Activated T-helper 9 cell treated with anti-CD3 and anti-CD28 coated beads, Interleukin-2, amount 50 U/mL, for 16 hours (primary cell): Measurements from ENCODE around the gene INHBE.
A peak's percentile ranks its signal among the peaks of the same experiment; 100 is the strongest.

Source experiments
- DNase-seq: peaks from one replicate; pipeline ENCODE4 v3.0.0-alpha.2; 2020; ENCODE audit warnings: low read depth

Gene INHBE

GRCh38 chr12:57461276-57461916, 6.3 kb downstream of the INHBE start:
- no peak for DNase-seq

DNA sequence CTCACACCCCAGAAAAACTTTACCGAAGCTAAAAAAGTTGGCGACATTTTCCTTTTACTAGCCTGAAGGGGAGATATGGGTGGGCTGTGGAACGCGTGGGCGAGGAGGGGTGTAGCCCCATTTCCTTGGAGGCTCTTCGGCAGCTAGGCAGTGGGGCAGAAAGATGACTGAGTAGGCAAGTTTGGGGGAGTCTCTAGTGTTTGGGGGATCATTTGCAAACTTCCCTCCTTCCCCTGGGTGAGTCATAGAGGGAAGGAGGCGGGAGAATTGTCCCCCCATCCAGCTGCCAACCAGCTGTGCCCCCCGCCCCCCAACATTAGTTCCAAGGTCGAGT, 6.8 kb downstream of the INHBE start:
- no peak for DNase-seq

- DNase-seq, result peak; percentile 79
These were observed 7.3 kb downstream of the INHBE start for GRCh38 chr12:57462251-57462911.

DNA sequence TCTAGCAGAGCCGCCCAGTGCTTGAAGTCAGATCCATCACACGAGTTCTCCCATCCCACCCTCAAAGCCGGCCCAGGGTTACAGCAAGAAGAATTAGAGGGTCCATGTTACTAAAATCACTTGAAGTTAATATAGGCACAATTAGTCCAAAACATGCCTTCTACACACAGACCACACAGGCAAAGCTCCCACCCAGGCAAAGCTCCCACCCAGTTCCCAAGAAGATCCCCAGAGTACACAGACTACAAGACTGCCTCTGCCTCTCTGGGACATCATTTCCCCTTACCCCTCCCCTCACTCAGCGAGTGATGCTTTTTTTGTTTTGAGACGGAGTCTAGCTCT, 7.8 kb downstream of the INHBE start:
- no peak for DNase-seq

GRCh38 chr12:57464569-57464968, 9.5 kb downstream of the INHBE start:
- no peak for DNase-seq

DNA sequence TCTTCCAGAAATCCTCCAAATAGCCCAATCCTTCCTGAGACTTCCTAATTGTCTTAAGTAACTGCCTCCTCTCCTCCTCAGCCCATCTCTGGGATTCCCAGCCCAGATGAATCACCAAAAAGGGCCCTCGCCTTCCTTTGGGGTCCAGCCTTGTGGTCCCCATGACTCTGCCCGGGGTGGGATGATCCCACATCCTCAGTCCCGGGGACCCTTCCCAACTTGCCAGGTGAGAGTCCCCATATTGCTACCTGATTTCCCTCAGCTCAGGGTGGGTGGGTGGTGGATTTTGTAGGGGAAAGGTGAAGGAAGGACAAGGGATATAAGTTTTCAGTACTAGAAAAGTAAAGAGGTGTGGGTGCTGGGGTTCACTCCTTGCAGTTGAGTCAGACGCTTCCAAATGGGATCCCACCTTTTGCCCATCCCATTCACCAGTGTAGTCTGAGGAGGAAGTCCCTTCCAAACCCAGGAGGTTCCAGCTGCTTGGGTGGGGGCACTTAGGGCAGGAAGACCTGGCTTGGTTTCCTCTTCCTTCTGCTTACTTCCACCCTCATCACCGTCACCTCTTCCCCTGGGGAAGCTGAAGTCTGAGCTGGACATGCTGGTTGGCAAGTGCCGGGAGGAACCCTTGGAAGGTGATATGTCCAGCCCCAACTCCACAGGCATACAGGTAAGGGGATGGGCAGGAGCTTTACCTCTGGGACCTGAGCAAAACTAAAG, 10.1 kb downstream of the INHBE start:
- DNase-seq, result no peak

GRCh38 chr12:57465747-57466505, 10.8 kb downstream of the INHBE start:
- DNase-seq, result no peak

DNA sequence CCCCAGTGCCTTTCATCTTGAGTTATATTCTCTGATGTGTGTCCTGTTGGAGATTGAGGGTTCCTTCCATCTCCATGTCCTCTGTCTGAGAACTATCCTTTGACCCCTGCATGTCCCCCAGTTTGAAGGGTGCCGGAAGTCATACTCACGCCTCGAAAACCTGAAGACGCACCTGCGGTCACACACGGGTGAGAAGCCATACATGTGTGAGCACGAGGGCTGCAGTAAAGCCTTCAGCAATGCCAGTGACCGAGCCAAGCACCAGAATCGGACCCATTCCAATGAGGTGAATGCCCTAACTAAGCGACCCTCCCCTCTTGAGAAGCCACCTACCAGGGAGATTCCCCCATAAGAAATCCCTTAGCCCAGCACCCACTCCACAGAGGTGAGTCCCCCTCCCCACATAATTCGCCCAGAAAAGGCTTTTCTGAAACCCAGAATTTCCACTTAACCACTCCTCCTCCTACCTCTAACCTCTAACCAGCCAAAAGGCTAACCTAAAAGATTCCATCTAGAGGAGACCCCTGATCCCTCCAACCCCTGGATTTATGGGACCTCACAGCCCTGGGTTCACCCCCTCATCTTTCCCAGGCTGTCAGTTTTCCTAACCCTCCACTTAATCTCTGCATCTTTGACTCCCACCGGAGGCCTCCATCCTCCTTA, 12.2 kb downstream of the INHBE start:
- no peak for DNase-seq

DNA sequence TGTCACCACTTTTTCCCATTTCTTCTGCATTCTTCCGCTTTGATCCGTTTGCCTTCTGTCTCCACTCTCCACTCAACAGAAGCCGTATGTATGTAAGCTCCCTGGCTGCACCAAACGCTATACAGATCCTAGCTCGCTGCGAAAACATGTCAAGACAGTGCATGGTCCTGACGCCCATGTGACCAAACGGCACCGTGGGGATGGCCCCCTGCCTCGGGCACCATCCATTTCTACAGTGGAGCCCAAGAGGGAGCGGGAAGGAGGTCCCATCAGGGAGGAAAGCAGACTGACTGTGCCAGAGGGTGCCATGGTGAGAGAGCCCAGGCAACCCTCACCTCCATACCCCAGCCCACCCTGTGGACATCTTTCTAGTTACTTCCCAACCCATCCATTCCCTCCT, 12.8 kb downstream of the INHBE start:
- DNase-seq, result no peak

DNA sequence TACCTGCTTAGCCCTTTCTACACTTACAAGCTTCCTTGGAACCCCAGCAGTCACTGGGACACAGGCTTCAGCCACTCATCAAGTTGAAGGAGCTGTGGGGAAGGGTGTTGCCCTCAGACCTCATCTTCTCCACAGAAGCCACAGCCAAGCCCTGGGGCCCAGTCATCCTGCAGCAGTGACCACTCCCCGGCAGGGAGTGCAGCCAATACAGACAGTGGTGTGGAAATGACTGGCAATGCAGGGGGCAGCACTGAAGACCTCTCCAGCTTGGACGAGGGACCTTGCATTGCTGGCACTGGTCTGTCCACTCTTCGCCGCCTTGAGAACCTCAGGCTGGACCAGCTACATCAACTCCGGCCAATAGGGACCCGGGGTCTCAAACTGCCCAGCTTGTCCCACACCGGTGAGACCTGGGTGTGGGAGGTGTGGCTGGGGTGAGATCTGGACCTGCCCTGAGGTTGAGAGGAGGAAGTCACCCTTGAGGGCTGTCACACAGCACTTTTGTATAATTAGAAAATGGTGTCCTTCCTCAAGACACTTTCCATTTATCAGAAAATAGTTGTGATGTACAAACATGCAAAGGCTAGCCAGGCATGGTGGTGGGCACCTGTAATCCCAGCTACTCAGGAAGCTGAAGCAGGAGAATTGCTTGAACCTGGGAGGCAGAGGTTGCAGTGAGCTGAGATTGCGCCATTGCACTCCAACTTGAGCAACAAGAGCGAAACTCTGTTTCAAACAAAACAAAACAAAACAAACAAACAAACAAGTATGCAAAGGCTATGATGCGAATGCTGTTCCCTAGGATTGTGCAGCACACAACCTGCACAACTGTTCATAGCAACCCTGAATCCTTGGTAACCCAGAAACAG, 14.4 kb downstream of the INHBE start:
- DNase-seq, result no peak

- no peak for DNase-seq
These were observed 15.3 kb downstream of the INHBE start for GRCh38 chr12:57470286-57470969.

GRCh38 chr12:57470970-57471656, 16.0 kb downstream of the INHBE start:
- no peak for DNase-seq

DNA sequence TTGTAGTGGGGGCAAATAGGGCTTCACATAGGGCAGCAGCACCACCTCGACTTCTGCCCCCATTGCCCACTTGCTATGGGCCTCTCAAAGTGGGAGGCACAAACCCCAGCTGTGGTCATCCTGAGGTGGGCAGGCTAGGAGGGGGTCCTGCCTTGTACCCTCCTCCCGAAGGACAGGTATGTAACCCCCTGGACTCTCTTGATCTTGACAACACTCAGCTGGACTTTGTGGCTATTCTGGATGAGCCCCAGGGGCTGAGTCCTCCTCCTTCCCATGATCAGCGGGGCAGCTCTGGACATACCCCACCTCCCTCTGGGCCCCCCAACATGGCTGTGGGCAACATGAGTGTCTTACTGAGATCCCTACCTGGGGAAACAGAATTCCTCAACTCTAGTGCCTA, 16.6 kb downstream of the INHBE start:
- no peak for DNase-seq

DNA sequence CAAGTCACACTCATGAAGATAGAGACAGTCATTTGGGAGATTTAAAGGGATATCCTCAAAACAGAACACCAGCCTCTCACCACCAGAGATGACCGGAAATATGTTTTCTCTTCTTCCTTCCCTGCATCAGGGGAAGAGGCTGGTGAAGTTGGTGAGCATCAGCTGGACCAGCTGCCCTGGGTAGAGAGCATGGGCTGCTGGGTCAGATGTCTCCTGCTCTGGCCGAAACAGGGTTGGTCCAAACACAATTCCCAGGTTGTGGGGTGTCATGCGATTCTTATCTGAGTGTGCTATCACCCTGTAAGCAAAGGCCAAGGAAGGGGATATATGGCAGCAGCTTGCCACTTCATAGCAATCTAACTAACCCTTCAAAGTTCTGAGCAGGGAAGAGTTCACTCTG, 17.3 kb downstream of the INHBE start:
- no peak for DNase-seq

- no peak for DNase-seq
These were observed 18.3 kb downstream of the INHBE start for GRCh38 chr12:57473392-57473791.

GRCh38 chr12:57473886-57474285, 18.8 kb downstream of the INHBE start:
- DNase-seq, result no peak

DNA sequence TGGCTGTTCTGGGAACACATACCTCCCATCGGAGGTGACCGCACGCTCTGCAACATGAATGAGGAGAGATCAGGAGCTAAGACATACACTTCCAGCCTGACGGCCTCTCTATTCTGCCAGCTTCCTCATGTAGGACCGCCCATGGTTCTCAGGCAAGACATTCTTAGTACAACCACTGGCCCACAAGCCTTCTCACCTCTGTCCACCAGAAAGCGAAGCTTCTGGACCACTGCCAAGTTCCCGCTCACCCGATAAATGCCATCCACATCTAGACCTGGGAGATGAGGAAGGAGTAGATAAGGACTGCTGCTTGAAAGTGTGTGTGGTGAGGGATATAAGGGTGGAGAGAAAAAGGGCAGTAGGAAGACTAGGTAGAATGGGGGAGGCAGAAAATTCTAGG, 19.3 kb downstream of the INHBE start:
- DNase-seq, result no peak

DNA sequence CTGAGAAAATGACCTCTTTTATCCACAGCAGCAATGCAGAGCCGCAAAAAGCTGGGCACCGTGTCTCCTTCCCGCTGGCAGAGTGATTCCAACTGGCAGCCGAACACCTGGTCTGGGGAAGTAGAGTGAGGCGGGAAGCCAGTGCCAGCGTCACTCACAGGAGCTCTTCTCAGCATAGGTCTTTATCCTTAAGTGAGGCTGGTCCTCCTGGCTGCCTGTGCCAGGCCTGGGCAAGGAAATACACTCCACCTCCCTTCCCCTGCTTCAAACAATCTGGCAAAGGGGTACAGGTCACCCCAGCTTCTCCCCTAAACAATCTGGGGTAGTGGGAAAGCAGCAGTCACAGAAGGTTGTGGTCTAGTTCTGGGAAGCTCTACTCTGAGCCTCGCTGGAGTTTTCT, 19.8 kb downstream of the INHBE start:
- DNase-seq, result no peak

DNA sequence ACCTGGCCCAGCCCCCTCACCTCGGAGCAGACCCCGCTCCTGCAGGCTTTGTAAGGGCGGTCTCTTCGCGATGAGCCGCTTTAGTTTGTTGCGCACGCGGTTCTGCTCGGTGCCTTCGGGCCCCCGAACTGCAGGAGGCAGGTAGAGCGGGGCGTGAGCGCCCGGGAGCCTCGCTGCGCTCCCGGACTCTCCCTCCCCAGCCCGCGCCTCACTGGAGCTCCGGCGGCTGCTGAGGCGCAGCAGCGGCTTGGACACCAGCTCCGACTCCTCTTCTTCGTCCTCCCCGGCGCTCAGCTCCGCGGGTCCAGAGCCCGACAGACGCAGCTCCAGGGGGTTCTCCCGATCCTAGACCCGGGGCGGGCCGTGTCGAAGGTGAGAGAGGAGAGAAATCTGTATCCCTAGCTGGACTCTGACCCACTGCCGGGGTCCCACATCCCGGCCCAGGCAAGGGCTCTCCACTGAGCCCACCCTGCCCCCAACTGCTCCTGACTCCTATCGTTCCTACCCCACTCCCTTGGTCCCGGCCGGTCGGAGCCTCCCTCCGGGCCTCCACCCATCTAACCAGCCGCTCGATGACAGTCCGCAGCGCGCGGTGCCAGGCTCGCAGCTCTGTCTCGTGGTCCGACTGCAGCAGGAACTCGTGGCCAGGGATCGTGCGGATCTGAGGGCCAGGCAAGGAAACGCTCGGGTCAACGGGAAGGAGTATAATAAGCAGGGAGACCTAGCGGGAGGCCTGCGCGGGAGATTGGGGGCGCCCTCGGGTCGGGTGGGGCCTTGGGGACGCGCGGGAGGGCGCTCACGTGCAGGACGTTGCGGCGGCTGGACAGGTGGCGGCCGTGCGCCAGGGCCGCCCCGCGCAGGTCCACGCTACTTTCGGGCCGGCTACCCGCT, 20.4 kb downstream of the INHBE start:
- DNase-seq, result no peak
